Stimulated activated CD4-positive, alpha-beta T cell treated with anti-CD3 and anti-CD28 coated beads, Interleukin-1b, Interleukin-23, amount 100 ng/mL, for 1 hour (primary cell): ENCODE results near the gene HBB.

Source experiments
- DNase-seq, 2 donors: peaks; one replicate each; pipeline ENCODE4 v3.0.0-alpha.2; 2020; ENCODE audit warnings: low read depth in 2 of 2

The HBB gene

DNA sequence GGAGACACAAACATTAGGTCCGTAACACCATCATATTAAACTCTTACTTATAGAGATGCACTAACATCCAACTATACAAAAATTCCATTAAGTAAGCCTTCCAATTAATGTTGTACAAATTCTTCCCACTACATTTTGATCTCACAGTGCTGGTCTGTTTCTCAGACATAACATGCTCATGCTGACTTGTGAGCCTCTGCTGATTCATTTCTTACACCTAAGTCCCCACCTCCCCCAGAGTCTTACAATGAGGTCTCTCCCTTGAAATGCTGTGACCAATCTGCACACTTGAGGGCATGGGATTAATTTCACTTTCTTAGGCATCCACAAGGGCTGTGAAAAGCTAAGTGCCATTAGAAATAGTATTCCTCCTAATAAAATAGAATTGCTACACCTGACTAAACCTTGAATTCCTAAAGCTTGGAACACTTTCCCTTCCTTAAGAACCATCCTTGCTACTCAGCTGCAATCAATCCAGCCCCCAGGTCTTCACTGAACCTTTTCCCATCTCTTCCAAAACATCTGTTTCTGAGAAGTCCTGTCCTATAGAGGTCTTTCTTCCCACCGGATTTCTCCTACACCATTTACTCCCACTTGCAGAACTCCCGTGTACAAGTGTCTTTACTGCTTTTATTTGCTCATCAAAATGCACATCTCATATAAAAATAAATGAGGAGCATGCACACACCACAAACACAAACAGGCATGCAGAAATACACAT is 20.8 kb upstream of the HBB start:
- no peak for DNase-seq

DNA sequence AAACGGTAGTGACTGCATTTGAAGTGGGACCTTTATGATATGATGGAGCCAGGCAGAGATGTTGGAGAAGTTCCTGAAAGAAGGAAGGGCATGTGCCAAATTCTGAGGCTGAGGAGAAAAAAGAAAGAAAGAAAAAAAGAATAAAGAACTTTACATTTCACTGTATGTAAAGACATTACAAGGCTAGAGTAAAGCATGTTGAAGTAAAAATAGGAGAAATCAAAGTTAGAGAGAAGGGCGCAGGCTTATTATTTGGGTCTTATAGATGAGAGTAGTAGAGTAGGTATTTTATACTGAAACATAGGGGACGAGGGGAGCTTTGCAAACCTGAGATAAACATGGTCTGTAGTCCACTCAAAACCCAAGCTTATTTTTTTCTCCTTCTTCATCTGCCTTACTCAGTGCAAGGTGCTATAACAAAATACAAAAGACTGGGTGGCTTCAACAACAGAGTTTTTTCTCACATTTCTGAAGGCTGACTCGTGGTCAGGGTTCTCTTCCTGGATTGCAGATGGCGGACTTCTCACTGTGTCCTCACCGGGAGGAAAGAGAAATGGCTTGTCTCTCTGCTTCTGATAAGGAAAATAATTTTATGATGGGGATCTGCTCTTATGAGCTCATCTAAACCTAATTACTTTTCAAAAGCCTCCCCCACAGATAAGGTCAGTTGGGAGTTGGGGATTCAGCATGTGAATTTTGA is 20.1 kb upstream of the HBB start:
- no peak for DNase-seq

GRCh38 chr11:5245155-5245554 is 18.3 kb upstream of the HBB start:
- no peak for DNase-seq

DNA sequence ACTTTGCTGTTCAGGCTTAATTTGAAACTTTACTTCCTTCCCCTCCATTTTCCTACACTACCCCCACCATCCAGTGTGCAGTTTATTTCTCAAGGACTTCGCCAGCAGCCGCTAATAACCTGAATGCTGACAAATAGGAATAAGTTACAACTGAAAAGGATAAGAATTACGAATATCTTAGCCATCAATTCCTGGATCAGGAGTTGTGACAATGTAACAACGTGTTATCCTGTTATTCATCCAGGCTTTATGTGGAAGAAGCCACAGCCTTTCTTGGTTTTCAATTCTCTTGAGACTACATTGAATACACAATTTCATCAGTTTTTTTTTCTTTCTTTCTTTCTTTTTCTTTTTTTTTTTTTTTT is 16.9 kb upstream of the HBB start:
- no peak for DNase-seq

DNA sequence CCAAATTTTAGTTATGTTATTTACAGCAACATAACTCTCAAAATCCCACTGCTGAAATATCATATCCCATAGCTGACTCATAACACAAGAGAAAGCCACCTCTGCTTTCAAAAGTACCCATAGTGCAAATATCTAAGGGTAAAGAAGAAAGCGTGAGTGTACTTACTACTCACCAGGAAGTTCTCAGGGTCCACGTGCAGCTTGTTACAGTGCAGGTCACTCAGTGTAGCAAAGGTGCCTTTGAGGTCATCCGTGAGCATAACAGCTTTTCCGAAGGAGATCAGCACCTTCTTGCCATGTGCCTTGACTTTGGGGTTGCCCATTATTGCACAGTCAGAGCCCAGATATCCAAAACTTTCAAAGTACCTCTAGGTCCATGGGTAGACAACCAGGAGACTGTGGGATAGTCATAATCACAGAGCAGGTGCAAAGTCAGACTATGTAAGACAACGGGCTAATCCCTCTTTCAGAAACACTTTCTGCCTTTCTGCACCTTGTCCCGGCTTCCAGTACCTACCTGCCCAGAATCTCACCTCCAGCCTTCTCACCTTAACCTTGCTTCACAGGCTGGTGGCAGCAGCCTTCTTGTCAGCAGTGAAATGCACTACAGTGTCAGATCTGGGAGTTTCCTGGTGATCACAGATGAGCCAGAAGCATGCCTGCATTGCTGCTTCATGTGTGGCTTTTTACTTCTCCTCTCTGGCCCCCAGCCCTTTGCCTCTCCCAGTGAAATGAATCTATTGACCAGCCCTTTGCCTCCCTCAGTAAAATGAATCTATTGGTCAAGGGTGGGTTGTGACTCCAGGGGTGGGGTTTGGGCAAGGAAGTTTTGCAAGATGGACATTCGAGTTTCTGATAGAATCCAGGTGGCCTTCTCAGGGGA is 16.3 kb upstream of the HBB start:
- no peak for DNase-seq

DNA sequence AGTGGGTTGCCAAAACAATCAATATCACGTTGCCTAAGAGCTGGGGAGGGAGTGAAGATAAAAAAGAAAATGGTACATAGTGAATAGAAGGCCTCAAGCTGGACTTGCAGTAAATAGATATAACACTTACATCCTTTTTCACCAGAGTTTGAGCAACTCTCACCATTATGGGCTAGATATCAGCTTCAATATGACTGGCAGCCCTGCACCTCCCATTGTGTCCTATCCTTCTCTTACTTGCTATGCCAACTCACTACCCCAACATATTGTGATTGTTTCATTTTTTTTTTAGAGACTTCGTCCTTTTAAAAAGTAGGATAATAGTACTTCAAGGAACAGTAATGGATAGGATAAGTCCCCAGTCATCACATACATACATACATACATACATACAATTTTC is 15.3 kb upstream of the HBB start:
- DNase-seq = no peak

DNA sequence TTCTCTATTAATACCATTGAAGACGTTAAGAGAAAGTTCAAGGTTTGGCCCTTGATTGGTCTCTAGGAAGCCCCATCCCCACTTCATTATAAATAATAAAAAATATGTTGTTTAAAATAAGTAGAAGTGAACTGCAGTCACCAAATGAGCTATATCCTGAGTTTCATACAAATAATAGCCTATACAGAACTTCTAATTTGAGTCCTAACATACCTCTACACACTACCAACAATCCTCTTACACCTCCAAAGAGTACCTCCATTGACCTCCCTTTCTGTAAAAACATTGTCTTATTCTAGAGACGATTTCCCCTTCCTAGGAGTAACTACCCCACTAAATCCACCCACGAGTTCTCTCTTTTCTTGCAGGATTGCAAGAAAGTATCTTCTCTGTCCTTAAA is 14.6 kb upstream of the HBB start:
- no peak for DNase-seq

- no peak for DNase-seq
Observed at GRCh38 chr11:5240458-5240857, 13.6 kb upstream of the HBB start.

GRCh38 chr11:5240056-5240455 is 13.2 kb upstream of the HBB start:
- no peak for DNase-seq

- DNase-seq = no peak
Observed at GRCh38 chr11:5239046-5239445, 12.2 kb upstream of the HBB start.

DNA sequence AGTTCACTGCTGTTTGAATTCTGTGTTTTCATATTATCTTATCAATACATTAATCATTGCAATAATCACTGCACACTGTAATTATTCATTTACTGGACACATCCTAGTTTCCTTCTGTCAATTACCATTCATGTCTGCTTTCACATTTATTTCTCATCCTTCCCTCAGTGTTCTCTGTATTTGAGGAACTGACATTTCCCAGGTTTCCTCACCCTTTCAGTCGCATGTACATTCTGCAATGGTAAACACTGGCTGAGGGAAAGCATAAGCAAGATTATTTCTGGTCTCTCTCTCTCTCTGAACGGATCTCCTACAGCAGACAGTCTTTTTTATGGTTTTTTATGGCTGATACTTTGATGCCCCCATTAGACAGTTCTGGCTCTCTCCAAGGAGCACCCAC is 11.6 kb upstream of the HBB start:
- DNase-seq = no peak

- DNase-seq = no peak
Observed at GRCh38 chr11:5237420-5237819, 10.5 kb upstream of the HBB start.

DNA sequence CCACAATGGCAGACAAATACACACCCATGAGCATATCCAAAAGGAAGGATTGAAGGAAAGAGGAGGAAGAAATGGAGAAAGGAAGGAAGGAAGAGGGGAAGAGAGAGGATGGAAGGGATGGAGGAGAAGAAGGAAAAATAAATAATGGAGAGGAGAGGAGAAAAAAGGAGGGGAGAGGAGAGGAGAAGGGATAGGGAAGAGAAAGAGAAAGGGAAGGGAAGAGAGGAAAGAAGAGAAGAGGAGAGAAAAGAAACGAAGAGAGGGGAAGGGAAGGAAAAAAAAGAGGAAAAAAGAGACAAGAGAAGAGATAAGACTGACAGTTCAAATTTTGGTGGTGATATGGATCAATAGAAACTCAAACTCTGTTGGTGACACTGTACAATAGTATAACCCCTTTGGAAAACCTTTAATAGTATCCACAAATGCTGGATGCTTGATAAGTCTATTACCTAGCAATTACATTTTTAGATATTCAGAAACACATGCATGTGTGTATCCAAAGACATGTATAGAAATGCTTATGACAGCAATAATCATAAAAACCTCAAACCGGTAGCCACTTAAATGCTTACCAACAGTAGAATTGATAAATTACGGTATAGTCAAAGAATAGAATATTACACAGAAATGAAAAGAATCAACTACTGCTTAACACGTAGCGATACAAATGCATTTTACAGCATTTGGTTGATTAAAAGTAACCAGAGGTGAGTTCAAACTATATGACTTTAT is 8.7 kb upstream of the HBB start:
- no peak for DNase-seq

DNA sequence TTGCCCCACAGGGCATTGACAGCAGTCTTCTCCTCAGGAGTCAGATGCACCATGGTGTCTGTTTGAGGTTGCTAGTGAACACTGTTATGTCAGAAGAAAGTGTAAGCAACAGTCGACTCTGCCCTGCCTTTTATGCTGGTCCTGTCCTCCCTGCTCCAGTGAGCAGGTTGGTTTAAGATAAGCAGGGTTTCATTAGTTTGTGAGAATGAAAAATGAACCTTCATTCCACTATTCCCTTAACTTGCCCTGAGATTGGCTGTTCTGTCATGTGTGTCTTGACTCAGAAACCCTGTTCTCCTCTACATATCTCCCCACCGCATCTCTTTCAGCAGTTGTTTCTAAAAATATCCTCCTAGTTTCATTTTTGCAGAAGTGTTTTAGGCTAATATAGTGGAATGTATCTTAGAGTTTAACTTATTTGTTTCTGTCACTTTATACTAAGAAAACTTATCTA is 7.5 kb upstream of the HBB start, which contains the start of gene HBD:
Gene HBD (minus strand): TSS at position 103 of the 454 bp plus-strand sequence. CDS start 50 bp downstream, at position 53.
- DNase-seq = no peak

- no peak for DNase-seq
Observed at GRCh38 chr11:5233307-5233706, 6.4 kb upstream of the HBB start.

- DNase-seq = no peak
Observed at GRCh38 chr11:5232821-5233220, 6.0 kb upstream of the HBB start.

DNA sequence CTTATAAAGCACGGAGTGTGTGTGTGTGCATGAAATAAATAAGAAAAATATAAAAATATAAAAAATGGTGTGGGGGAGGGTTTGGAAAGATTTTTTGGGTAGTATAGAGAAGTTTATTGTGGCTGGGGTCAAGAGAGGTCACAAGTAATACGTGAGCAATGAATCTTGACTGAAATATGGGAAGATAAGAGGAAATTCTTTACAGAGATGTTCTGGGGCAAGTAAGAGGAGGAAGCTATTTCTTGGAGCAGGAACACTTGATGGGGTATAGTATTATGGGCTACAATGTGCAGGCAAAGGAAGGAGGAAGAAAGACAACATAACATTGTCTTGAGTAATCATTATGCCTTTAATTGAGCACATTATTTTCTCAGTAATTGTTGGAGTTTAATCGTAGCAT is 5.3 kb upstream of the HBB start:
- DNase-seq = no peak

DNA sequence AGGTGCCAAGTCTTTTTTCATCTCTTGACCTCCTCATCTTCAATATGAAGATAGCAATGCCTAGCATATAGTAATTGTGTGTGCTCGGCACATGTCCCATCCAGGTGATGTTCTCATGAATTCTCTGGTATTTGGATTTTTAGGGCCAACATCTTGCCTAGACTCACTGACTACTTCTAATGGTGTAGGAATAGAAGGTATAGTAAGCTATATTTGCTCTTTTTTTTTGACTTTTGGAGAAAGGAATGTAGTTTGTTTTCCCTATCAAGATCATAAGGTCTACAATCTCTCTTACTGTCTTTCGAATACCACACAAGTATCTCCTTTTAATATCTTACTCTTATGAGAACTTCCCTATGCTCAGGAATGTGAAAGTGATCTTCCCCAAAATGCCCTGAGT is 4.2 kb upstream of the HBB start:
- DNase-seq = no peak

DNA sequence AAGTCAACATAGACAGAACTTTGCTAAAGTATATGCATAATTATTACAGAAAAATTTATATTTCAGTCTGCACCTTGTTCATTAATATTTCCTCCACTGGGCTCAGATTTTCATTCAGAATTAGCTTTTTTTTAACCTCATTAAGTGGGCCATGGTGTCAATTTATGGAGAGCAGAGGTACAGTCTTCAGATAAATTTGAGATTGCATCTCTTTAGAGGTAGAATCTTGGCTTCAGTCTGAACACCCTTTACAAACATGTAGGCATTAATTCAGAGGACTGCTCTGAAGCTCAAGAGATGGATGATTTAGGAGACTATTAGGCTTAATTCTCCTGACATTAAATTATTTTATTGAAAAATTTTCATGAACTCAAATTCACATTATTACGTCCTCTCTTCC is 3.4 kb upstream of the HBB start:
- DNase-seq = no peak

GRCh38 chr11:5229796-5230195 is 2.9 kb upstream of the HBB start:
- DNase-seq = no peak

GRCh38 chr11:5229356-5229755 is 2.5 kb upstream of the HBB start:
- DNase-seq = no peak

DNA sequence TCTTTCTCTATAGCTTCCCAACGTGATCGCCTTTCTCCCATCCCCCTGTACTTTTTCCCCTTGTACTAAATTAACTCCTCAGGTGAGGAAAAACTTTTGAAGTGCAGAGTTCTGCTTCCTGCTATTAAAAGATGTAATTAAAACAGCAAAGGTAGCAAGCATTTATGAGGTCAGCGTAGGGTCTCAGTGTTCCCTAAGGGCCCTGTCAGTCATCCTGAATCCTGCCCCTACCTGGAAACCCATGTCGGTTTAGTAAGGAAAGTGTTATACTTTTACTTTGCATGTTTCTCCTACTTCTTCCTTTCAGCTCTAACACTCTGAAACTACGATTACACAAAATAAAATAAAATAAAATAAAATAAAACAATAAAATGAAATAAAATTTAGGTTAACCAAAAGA is 1.3 kb upstream of the HBB start:
- no peak for DNase-seq
